HEK293T (cell line): ENCODE results near the gene AKT3.
"Not testable (repeated sequence)": the region's sequence is repeated elsewhere in the genome, so short reads cannot be mapped to it uniquely, and the experiment has no call there.

Experiments used
- CTCF ChIA-PET: fragments of 350-600 bp; formaldehyde crosslinking; extraction: SDS; loops from one replicate; lab custom pipeline; 2021; ENCODE audit warnings: antibody characterized with exemption, inconsistent platforms; lab: Yijun Ruan, JAX
- POLR2A ChIA-PET: fragments of 350-600 bp; formaldehyde crosslinking; extraction: SDS; loops from one replicate; lab custom pipeline; 2020; ENCODE audit warnings: antibody characterized with exemption, inconsistent platforms; lab: Yijun Ruan, JAX
- DNase-seq: peaks from one replicate; pipeline ENCODE4 v3.0.0; 2012; ENCODE audit warnings: mixed read lengths; ENCODE audit errors: extremely low spot score
- ARNT ChIP-seq: fragments of 450-650 bp; IDR thresholded peaks from 2 replicates; pipeline ENCODE4 v1.6.1; 2017; ENCODE audit warnings: mild to moderate bottlenecking
- BHLHE40 ChIP-seq: fragments of 450-650 bp; IDR thresholded peaks from 2 replicates; pipeline ENCODE4 v1.6.1; 2016; ENCODE audit warnings: mild to moderate bottlenecking, moderate library complexity, borderline replicate concordance
- CTBP1 ChIP-seq: fragments of 450-650 bp; IDR thresholded peaks from 2 replicates; pipeline ENCODE4 v1.6.1; 2016; ENCODE audit warnings: borderline replicate concordance
- ELF4 ChIP-seq: fragments of 450-650 bp; IDR thresholded peaks from 2 replicates; pipeline ENCODE4 v1.6.1; 2017; ENCODE audit warnings: antibody characterized with exemption
- FOXA1 ChIP-seq: fragments of 450-650 bp; IDR thresholded peaks from 2 replicates; pipeline ENCODE4 v1.6.1; 2016; ENCODE audit warnings: mild to moderate bottlenecking
- FOXK2 ChIP-seq: fragments of 450-650 bp; IDR thresholded peaks from 2 replicates; pipeline ENCODE4 v1.6.1; 2016; ENCODE audit warnings: mild to moderate bottlenecking
- FOXM1 ChIP-seq: fragments of 450-650 bp; IDR thresholded peaks from 2 replicates; pipeline ENCODE4 v1.6.1; 2017; ENCODE audit warnings: mild to moderate bottlenecking, borderline replicate concordance
- HDGF ChIP-seq: fragments of 450-650 bp; IDR thresholded peaks from 2 replicates; pipeline ENCODE4 v1.6.1; 2017; ENCODE audit warnings: antibody characterized with exemption, borderline replicate concordance
- L3MBTL2 ChIP-seq: fragments of 450-650 bp; conservative IDR thresholded peaks from 2 replicates; pipeline ENCODE4 v1.6.1; 2016; ENCODE audit warnings: mild to moderate bottlenecking
- LEF1 ChIP-seq: fragments of 450-650 bp; IDR thresholded peaks from 2 replicates; pipeline ENCODE4 v1.6.1; 2017; ENCODE audit warnings: mild to moderate bottlenecking, borderline replicate concordance
- NFRKB ChIP-seq: fragments of 450-650 bp; IDR thresholded peaks from 2 replicates; pipeline ENCODE4 v1.6.1; 2016; ENCODE audit warnings: mild to moderate bottlenecking, moderate library complexity
- SP1 ChIP-seq: fragments of 450-650 bp; IDR thresholded peaks from 2 replicates; pipeline ENCODE4 v1.6.1; 2017
- SUZ12 ChIP-seq: fragments of 450-650 bp; IDR thresholded peaks from 2 replicates; pipeline ENCODE4 v1.6.1; 2016; ENCODE audit warnings: mild to moderate bottlenecking
- TARDBP ChIP-seq: fragments of 450-650 bp; IDR thresholded peaks from 2 replicates; pipeline ENCODE4 v1.6.1; 2016
- ZNF384 ChIP-seq: fragments of 450-650 bp; IDR thresholded peaks from 2 replicates; pipeline ENCODE4 v1.6.1; 2016
- TF ChIP-seq, protein P1 (sequence below): fragments of 450-650 bp; IDR thresholded peaks from 2 replicates; pipeline ENCODE4 v1.6.1; 2016

Gene AKT3

DNA sequence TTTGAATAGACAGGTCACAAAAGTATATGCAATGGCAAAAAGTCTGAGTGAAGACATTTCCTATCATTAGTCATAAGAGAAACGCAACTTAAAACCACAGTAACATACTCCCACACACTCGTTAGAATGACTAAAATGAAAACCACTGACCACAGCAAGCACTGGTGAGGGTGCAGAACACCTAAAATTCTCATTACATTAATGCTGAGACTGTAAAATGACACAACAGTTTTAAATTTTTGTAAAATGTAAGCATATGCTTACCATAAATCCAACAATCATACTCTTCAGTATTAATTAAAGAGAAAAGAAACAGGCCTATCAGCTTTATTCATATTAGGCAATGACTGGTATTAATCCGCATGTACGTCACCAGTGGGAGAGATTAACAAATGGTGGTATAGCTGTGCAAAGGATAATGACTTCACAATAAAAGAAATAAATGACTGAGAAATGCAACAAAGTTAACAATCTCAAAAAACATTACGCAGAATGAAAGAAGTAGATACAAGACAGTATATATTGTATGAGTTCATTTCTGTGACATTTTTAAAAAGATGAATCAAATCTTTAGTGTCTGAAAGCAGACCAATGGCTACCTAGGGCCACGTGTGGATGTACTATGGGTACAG is 253.5 kb downstream of the AKT3 start:
- ChIA-PET CTCF (no interaction called here), POLR2A (no interaction called here)
- TF ChIP-seq, protein P1, sequence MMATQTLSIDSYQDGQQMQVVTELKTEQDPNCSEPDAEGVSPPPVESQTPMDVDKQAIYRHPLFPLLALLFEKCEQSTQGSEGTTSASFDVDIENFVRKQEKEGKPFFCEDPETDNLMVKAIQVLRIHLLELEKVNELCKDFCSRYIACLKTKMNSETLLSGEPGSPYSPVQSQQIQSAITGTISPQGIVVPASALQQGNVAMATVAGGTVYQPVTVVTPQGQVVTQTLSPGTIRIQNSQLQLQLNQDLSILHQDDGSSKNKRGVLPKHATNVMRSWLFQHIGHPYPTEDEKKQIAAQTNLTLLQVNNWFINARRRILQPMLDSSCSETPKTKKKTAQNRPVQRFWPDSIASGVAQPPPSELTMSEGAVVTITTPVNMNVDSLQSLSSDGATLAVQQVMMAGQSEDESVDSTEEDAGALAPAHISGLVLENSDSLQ: no peak
- TF ChIP-seq CTBP1 (no peak), ARNT (no peak), ELF4 (no peak), FOXK2 (no peak)
- DNase-seq: no peak

DNA sequence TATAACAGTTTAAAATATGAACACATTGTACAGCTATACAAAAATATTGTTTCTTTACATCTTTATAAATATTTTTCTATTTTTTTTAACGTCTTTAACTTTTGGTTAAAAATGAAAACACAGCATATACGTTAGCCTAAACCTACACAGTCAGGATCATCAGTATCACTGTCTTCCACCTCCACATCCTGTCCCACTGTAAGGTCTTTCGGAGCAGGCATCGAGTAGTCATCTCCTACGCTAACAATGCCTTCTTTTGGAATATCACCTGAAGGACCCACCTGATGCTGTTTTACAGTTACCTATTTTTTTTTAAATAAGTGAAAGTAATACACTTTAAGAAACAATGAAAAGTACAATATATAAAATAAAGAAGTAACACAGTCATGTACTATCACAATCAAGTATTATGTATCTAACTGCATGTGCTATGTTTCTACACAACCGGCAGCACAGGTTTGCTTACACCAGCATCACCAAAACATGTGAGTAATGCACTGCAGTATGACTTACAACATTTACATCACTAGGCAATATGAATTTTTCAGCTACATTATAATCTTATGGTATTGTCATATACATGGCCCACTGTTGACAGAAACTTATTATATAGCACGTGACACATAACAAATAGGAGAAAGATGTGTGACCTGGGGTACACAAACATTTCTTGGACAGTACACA is 254.4 kb downstream of the AKT3 start:
- no peak for DNase-seq
- TF ChIP-seq FOXK2 (no peak), CTBP1 (no peak), BHLHE40 (no peak), LEF1 (no peak), SP1 (no peak), ARNT (no peak), NFRKB (no peak), HDGF (no peak), FOXM1 (no peak), FOXA1 (no peak), ELF4 (no peak), ZNF384 (no peak), L3MBTL2 (no peak), TARDBP (no peak), SUZ12 (no peak)
- TF ChIP-seq, protein P1: no peak
- CTCF ChIA-PET: no interaction called here
- POLR2A ChIA-PET: no interaction called here

DNA sequence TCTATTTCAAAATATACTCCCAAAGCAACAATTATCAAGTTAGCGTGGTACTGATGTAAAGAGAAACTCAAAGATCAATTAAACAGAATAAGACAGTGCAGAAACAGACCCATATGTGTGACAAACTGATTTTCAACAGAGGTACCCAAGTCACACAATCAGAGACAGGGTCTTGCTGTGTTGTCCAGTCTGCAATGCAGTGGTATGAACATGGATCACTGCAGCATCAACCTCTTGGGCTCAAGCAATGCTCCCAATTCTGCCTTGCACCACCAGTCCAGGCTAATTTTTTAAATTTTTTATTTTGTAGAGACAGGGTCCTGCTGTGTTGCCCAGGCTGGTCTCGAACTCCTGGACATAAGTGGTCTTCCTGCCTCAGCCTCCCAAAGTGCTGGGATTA is 255.6 kb downstream of the AKT3 start:
- no peak for DNase-seq
- TF ChIP-seq, protein P1: no peak
- TF ChIP-seq ARNT (no peak), FOXM1 (no peak), SP1 (no peak), SUZ12 (no peak), BHLHE40 (no peak), TARDBP (no peak), L3MBTL2 (no peak), CTBP1 (no peak), ZNF384 (no peak)
- ChIA-PET POLR2A (no interaction called here), CTCF (no interaction called here)

DNA sequence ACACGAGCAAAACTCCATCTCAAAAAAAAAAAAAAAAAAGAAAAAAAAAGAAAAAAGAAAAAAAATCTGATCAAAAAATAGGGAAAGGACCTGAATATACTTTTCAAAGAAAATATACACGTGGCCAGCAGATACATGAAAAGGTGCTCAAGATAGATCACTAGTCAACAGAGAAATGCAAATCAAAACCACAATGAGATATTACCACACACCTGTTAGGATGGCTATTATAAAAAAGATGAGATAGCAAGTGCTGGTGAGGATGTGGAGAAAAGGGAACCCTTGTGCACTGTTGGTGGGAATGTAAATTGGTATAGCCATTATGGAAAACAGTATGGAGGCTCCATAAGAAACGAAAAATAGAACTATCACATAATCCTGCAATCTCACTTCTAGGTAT is 260.8 kb downstream of the AKT3 start:
- CTCF ChIA-PET, POLR2A ChIA-PET, DNase-seq: not testable (repeated sequence)

DNA sequence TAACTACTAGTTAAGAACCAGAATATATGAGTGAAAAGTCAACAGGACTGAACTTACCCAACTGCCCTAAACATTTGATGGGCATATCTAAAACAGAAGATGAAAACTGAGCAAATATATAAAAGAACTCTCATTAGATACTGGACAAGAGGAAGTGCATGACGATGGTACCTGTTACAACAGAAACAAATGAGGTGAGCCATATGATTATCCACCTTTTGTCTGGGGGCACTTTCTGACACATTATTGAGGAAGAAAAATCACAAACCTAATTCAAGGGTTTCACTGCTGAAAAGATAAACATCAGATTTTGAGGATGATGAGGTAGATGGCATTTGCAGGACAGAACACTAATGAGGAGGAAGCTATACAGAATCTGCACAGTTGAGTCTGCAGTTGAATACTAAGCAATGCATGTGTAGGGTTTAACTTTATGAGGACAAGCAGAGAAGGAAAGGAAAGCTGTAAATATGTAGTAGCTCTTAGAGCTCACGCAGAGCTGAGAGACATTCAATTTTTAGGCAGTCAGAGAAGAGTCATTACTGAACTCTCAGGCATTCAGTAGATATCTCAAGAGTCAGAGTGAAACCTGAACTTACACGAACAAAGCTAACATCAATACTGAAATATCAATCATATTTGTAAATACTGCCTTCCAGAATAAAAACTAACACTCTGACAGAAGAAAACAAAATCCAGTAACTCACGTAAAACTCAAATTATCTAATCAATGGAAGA is 262.1 kb downstream of the AKT3 start:
- ChIA-PET POLR2A (no interaction called here), CTCF (no interaction called here)
- DNase-seq: no peak
- TF ChIP-seq LEF1: no peak
- TF ChIP-seq ELF4: no peak
- TF ChIP-seq TARDBP: no peak
- no peak for TF ChIP-seq ZNF384

DNA sequence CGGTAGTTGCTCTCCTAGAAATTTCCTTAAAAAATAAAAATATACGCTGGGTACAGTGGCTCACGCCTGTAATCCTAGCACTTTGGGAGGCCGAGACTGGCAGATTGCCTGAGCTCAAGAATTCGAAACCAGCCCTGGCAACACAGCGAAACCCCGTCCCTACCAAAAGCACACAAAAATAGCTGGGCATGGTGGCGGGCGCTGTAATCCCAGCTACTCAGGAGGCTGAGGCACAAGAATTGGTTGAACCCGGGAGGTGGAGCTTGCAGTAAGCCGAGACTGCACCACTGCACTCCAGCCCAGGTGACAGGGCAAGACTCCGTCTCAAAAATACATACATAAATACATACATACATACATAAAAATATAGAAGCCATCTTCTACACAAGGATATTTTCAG is 262.8 kb downstream of the AKT3 start:
- POLR2A ChIA-PET: no interaction called here
- DNase-seq: no peak
- CTCF ChIA-PET: no interaction called here
- TF ChIP-seq ARNT: no peak
- no peak for TF ChIP-seq LEF1
- TF ChIP-seq, protein P1: no peak
